Transverse colon (tissue), 4 donors: ENCODE data around the gene TACC2. TPM values are rescaled to one million over a fixed set of nuclear protein-coding genes. Genes with fewer than 3 reads are reported as not detected.

Source experiments
- DNase-seq: peaks from one replicate; pipeline ENCODE4 v3.0.0-alpha.2; 2019
- H3K27ac ChIP-seq, 4 donors: fragments of 200-600 bp; sonication (generic); 2 replicates each; pipeline ENCODE4 v1.5.1; 2016 to 2018; ENCODE audit warnings: inconsistent platforms in 4 of 4
- H3K27me3 ChIP-seq: fragments of 200-600 bp; sonication (generic); 2 replicates; pipeline ENCODE4 v1.5.1; 2017; ENCODE audit warnings: inconsistent platforms
- H3K36me3 ChIP-seq, 4 donors: fragments of 200-600 bp; sonication (generic); 2 replicates each; pipeline ENCODE4 v1.5.1; 2017 to 2019; ENCODE audit warnings: inconsistent platforms in 4 of 4
- H3K4me1 ChIP-seq, 4 donors: fragments of 200-600 bp; sonication (generic); 2 replicates each; pipeline ENCODE4 v1.5.1; 2017 to 2020; ENCODE audit warnings: inconsistent platforms in 4 of 4
- H3K4me3 ChIP-seq, 4 donors: fragments of 200-600 bp; sonication (generic); 1 replicate in 1 of 4; 2 replicates in 3 of 4; pipeline versions ENCODE4 v1.5.1 to v1.6.1; 2017 to 2019; ENCODE audit warnings: inconsistent platforms in 4 of 4
- H3K9me3 ChIP-seq, 2 donors: fragments of 200-600 bp; sonication (generic); 2 replicates each; pipeline ENCODE4 v1.5.1; 2017 to 2019; ENCODE audit warnings: inconsistent platforms in 2 of 2
- EP300 ChIP-seq: sonication (generic); formaldehyde crosslinking; IDR thresholded peaks from one replicate; pipeline ENCODE4 v1.6.1; 2017; ENCODE audit warnings: antibody characterized with exemption, low read depth
- POLR2A ChIP-seq: fragments of 450-650 bp; IDR thresholded peaks from one replicate; pipeline ENCODE4 v1.6.1; 2016; ENCODE audit warnings: antibody characterized with exemption, mild to moderate bottlenecking, moderate library complexity
- POLR2AphosphoS5 ChIP-seq, 3 donors: sonication (generic); formaldehyde crosslinking; IDR thresholded peaks; one replicate each; pipeline ENCODE4 v1.6.1; 2016; ENCODE audit warnings: antibody characterized with exemption in 3 of 3
- WGBS, 2 donors: methylation state at CpG; one replicate each; pipeline ENCODE4 v1.1.5; 2018; ENCODE audit warnings: low coverage in 1 of 2; 5-methylcytosine and 5-hydroxymethylcytosine counted together
- in situ Hi-C, 4 donors: fragments of 200-750 bp; cut with MboI; loops; one replicate each; pipeline versions ENCODE4 v1.15.0 to v1.15.1; 2017; ENCODE audit warnings: low sequenced_read_pairs in 3 of 4, low pct_ligation_motif_present in 1 of 4, low pct_unique_long_range_greater_than_20kb in 1 of 4
- intact Hi-C: fragments of 100-400 bp; cut with DNase I; formaldehyde crosslinking; loops from one replicate; pipeline ENCODE4 v1.15.1; 2023; ENCODE audit warnings: low total_unique reads
- total RNA-seq, 4 donors: library from RNA; depleted of rRNA; stranded (reverse); fragments of >200 nt; gene quantifications; one replicate each; pipeline ENCODE4 v1.1.0, GENCODE V29; 2016
- TF ChIP-seq, protein P1 (sequence below), 5 experiments: fragments of 200-600 bp in 3 of 5; fragments of 450-650 bp in 2 of 5; sonication (generic) in 3 of 5; IDR thresholded peaks; 1 replicate in 2 of 5; 2 replicates in 3 of 5; pipeline ENCODE4 v1.5.1; 2016 to 2017; ENCODE audit warnings: antibody characterized with exemption in 5 of 5, inconsistent platforms in 3 of 5, mild to moderate bottlenecking in 2 of 5, moderate library complexity in 1 of 5

The TACC2 gene
- total RNA-seq, 4 donors from 2014 or later, result 65.9 to 178 (median 101) TPM

DNA sequence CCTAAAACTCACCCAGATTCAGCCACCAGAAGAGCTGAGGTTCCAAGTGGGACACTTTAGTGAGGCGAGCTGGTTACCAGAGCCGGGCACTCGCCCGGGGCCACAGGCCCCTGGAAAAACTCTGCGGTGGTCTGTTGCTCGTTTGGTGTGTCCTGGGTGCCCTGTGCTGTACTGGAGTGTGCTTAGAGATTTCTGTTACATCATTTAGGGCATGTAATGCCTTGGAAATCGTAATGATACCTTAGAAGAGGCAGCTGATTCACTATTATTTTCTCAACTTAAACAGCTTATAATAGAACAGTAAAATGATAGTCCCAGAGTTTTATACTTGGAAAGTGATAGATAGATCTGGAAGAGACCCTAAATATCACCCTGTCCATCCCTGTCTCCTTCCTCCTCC is 233.7 kb downstream of the TACC2 start:
- intact Hi-C loops (no loop called here), in situ Hi-C loops (no loop called here)
- Histone ChIP-seq H3K4me3 (no peak overlapping the region), H3K36me3 (peaks cover 0 to 38% (median 3%) of the 10 kb centered on the region in 4 donors), H3K4me1 (no peaks in the 10 kb centered on the region), H3K27me3 (no peaks in the 10 kb centered on the region), H3K27ac (no peak overlapping the region), H3K9me3 (no peaks in the 10 kb centered on the region)
- DNase-seq, result no peak
- 89% methylated on average over 7 of the region's 7 CpGs; no CpG with 5 or more reads in 1 of the 2 donors for WGBS, 2 donors
- no peak for TF ChIP-seq POLR2AphosphoS5 (IDR thresholded peaks at IDR 0.05)
- no peak for TF ChIP-seq POLR2A

DNA sequence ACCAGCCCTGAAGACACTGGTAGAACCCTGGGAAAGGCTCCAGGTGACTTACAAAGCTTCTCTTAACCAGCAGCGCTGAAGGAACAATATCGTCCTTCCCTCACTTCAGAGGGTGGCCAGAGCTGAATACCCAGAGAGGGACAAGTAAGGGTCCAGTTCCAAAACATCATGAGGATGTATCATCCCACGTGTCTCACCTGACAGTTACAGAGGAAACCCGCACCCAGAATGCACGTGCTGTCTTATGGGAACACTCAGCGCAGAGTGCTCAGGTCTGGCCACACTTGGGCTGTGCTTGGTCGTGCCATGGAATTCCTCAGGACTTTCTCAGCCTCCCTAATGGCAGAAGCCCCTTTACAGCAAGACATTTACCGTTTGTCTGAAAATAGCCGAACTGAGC is 235.2 kb downstream of the TACC2 start:
- no peak for DNase-seq
- no peaks in the 10 kb centered on the region for H3K9me3 ChIP-seq
- in situ Hi-C loops, result no loop called here
- intact Hi-C loops, result no loop called here
- TF ChIP-seq POLR2A (no peak), EP300 (no peak), POLR2AphosphoS5 (IDR thresholded peaks at IDR 0.05) (no peak)
- TF ChIP-seq, protein P1, sequence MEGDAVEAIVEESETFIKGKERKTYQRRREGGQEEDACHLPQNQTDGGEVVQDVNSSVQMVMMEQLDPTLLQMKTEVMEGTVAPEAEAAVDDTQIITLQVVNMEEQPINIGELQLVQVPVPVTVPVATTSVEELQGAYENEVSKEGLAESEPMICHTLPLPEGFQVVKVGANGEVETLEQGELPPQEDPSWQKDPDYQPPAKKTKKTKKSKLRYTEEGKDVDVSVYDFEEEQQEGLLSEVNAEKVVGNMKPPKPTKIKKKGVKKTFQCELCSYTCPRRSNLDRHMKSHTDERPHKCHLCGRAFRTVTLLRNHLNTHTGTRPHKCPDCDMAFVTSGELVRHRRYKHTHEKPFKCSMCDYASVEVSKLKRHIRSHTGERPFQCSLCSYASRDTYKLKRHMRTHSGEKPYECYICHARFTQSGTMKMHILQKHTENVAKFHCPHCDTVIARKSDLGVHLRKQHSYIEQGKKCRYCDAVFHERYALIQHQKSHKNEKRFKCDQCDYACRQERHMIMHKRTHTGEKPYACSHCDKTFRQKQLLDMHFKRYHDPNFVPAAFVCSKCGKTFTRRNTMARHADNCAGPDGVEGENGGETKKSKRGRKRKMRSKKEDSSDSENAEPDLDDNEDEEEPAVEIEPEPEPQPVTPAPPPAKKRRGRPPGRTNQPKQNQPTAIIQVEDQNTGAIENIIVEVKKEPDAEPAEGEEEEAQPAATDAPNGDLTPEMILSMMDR (IDR thresholded peaks at IDR 0.05), result no peak
- H3K36me3 ChIP-seq, result peaks cover 0 to 22% (median 4%) of the 10 kb centered on the region in 4 donors
- no peaks in the 10 kb centered on the region for H3K27me3 ChIP-seq
- no peak overlapping the region for H3K4me3 ChIP-seq
- no peaks in the 10 kb centered on the region for H3K4me1 ChIP-seq
- WGBS, 2 donors, result 90% methylated on average over 9 of the region's 9 CpGs; no CpG with 5 or more reads in 1 of the 2 donors
- no peak overlapping the region for H3K27ac ChIP-seq

DNA sequence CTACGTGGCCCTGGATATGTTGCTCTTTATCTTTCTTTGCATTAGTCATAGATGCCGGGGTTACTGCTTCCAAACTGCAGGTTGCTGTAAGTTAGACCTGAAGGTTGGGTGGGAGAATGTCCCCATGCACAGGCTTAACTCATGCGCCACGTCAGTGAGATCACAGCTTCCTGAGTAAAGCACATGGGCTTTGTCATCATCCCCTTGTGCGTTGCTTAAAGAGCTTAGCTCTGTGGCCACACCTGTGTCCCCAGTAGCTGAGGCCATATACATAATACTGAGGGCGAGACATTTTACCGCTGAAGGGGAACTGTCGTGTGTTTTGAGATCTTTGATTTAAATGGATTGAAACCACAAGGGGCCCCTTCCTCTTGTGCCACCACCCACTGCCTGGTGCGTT is 236.4 kb downstream of the TACC2 start:
- Histone ChIP-seq H3K27ac (no peak overlapping the region), H3K36me3 (peaks cover 0 to 21% (median 6%) of the 10 kb centered on the region in 4 donors), H3K27me3 (no peaks in the 10 kb centered on the region), H3K4me3 (no peak overlapping the region), H3K9me3 (no peaks in the 10 kb centered on the region), H3K4me1 (no peaks in the 10 kb centered on the region)
- DNase-seq, result no peak
- WGBS, 2 donors, result 70 to 100% methylated on average over 2 to 9 of the region's 9 CpGs
- in situ Hi-C loops, result no loop called here
- TF ChIP-seq, protein P1 (IDR thresholded peaks at IDR 0.05), result no peak
- TF ChIP-seq POLR2AphosphoS5 (IDR thresholded peaks at IDR 0.05) (no peak), POLR2A (no peak), EP300 (no peak)
- intact Hi-C loops, result no loop called here

DNA sequence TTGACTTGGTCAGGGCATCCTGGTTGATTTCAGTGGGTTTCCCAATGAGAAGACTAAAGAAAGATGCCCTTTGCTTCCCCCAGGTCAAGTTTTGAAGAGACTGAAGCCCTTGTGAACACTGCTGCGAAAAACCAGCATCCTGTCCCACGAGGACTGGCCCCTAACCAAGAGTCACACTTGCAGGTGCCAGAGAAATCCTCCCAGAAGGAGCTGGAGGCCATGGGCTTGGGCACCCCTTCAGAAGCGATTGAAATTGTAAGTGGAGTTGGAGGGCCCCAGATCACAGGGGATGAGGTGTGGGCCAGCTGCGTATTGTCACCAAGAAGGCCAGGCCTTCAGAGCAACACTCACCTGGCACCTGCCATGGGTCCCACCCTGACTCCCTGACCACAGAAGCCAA is 238.8 kb downstream of the TACC2 start:
- intact Hi-C loops (no loop called here), in situ Hi-C loops (no loop called here)
- H3K27ac ChIP-seq, result no peak overlapping the region
- no peaks in the 10 kb centered on the region for H3K9me3 ChIP-seq
- H3K27me3 ChIP-seq, result no peaks in the 10 kb centered on the region
- H3K4me3 ChIP-seq, result no peak overlapping the region
- TF ChIP-seq EP300 (no peak), POLR2A (no peak), POLR2AphosphoS5 (IDR thresholded peaks at IDR 0.05) (no peak)
- TF ChIP-seq, protein P1 (IDR thresholded peaks at IDR 0.05), result no peak
- no peak for DNase-seq
- H3K36me3 ChIP-seq, result peaks cover 0 to 19% (median 6%) of the 10 kb centered on the region in 4 donors
- 80% methylated on average over 1 to 4 of the region's 4 CpGs for WGBS, 2 donors
- no peaks in the 10 kb centered on the region for H3K4me1 ChIP-seq

DNA sequence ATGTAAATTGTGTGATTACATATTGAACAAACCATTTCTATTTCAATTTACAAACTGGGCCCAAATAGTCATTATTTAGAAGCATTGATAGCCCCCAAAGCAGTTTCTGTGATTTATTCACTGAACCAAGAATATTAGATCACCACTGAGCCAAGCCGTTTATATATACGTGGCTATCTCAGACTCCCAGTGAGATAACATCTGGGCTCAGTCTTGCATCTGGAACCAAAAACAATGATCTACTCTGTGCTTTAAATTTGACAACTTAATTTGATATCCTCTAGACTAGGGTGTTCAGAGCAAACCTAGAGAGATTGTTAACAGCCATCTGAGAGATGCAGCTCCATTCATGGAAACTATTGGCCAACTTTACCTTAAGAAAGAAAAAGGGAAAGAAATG is 240.7 kb downstream of the TACC2 start:
- TF ChIP-seq EP300 (no peak), POLR2A (no peak), POLR2AphosphoS5 (IDR thresholded peaks at IDR 0.05) (no peak)
- TF ChIP-seq, protein P1 (IDR thresholded peaks at IDR 0.05), result no peak
- no peaks in the 10 kb centered on the region for H3K4me1 ChIP-seq
- in situ Hi-C loops (no loop called here), intact Hi-C loops (no loop called here)
- no peak for DNase-seq
- 67 to 89% methylated on average over 2 of the region's 2 CpGs for WGBS, 2 donors
- H3K9me3 ChIP-seq, result no peaks in the 10 kb centered on the region
- H3K4me3 ChIP-seq, result no peak overlapping the region
- no peaks in the 10 kb centered on the region for H3K27me3 ChIP-seq
- peaks cover 0 to 19% (median 3%) of the 10 kb centered on the region in 4 donors for H3K36me3 ChIP-seq
- no peak overlapping the region for H3K27ac ChIP-seq
